Measurements from ENCODE around the gene DCHS1.
A peak's percentile ranks its signal among the peaks of the same experiment; 100 is the strongest.

Gene DCHS1

DNA sequence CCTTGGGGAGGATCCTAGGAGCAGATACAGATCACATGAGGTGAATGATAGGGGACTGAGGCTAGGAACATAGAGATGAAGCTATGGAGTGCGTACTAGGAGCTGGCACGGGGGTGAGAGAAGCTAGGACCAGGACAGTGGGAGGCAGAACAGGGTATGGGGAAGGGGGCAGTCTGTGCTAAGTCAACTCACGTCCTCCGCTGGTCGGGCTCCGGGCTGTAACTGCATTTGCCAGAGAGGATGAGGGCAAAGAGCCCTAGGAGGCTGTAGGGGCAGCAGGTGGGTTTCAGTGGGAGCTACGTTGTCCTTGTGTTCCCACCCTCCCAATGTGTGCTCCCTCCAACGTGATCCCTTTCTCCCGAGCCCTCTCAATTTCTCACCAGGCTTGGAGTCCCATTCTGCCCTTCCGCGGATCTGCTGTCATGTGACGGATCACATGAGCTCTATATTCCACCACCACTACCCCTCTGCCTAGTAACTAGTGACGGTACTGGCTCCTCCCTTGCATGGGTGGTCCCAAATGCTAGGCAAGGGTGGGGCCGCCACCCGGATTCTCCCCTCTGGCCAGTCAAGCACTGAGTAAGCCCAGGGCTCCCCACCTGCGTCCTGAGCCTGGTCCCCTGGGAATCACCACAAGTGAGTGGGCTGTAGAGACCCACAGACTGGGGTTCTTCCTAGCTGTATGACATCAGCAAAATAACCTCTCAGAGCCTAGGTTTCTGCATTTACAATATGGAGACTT lies 36.4 kb downstream of the DCHS1 start, which contains the start of gene TPP1:
TSS of gene TPP1 (minus strand) at position 419 of the 742 bp plus-strand sequence. CDS start at position 397, 22 bp downstream.
- H3K9me3 ChIP-seq (ENCODE audit: insufficient read depth, low read depth, low read length), result no peaks in the 10 kb centered on the region

GRCh38 chr11:6618117-6619003 lies 37.2 kb downstream of the DCHS1 start:
- H3K4me3 ChIP-seq (ENCODE audit: low read length, poor library complexity, severe bottlenecking), result peak overlapping the region; percentile 85
- H3F3A ChIP-seq (ENCODE audit: low read depth), result no peaks in the 10 kb centered on the region
- H3K79me2 ChIP-seq (ENCODE audit: insufficient read depth, low read length), result peaks cover 6% of the 10 kb centered on the region; the same call in 1 of the 2 replicates
- H3K4me1 ChIP-seq (ENCODE audit: insufficient read depth, low read length, poor library complexity, severe bottlenecking), result peaks cover 21% of the 10 kb centered on the region
- no peaks in the 10 kb centered on the region for H3K9me3 ChIP-seq (ENCODE audit: insufficient read depth, low read depth, low read length)
- peak overlapping the region; percentile 63 for H3K9ac ChIP-seq (ENCODE audit: low read depth, low read length, poor library complexity, severe bottlenecking)
- no peaks in the 10 kb centered on the region for H3K36me3 ChIP-seq (ENCODE audit: insufficient read depth, low read length)
- H3K27me3 ChIP-seq (ENCODE audit: insufficient read depth, low read length, poor library complexity, severe bottlenecking), result no peaks in the 10 kb centered on the region
- peak overlapping the region; percentile 92 for H3K4me2 ChIP-seq (ENCODE audit: low read depth, low read length, poor library complexity, severe bottlenecking)
- no peaks in the 10 kb centered on the region for H4K20me1 ChIP-seq (ENCODE audit: insufficient read depth, low read length, poor library complexity, severe bottlenecking)
- no peak overlapping the region for H2AFZ ChIP-seq (ENCODE audit: low read length)
- H3K9me2 ChIP-seq (replicated peaks; ENCODE audit: low read depth, low read length), result no peaks in the 10 kb centered on the region
- TF ChIP-seq, protein P1, sequence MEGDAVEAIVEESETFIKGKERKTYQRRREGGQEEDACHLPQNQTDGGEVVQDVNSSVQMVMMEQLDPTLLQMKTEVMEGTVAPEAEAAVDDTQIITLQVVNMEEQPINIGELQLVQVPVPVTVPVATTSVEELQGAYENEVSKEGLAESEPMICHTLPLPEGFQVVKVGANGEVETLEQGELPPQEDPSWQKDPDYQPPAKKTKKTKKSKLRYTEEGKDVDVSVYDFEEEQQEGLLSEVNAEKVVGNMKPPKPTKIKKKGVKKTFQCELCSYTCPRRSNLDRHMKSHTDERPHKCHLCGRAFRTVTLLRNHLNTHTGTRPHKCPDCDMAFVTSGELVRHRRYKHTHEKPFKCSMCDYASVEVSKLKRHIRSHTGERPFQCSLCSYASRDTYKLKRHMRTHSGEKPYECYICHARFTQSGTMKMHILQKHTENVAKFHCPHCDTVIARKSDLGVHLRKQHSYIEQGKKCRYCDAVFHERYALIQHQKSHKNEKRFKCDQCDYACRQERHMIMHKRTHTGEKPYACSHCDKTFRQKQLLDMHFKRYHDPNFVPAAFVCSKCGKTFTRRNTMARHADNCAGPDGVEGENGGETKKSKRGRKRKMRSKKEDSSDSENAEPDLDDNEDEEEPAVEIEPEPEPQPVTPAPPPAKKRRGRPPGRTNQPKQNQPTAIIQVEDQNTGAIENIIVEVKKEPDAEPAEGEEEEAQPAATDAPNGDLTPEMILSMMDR (conservative IDR thresholded peaks at IDR 0.05; ENCODE audit: low read length), result no peak
- TF ChIP-seq EZH2phosphoT487 (IDR thresholded peaks at IDR 0.05; ENCODE audit: borderline replicate concordance), result no peak

More for the DNA sequence above, 36.4 kb downstream of the DCHS1 start, which contains the start of gene TPP1:
- H3K9me2 ChIP-seq (replicated peaks; ENCODE audit: low read depth, low read length), result no peaks in the 10 kb centered on the region
- H3K9ac ChIP-seq (ENCODE audit: low read depth, low read length, poor library complexity, severe bottlenecking), result peak within 1 kb of the TSS; percentile 63
- TF ChIP-seq EZH2phosphoT487 (IDR thresholded peaks at IDR 0.05; ENCODE audit: borderline replicate concordance), result no peak
- TF ChIP-seq, protein P1 (conservative IDR thresholded peaks at IDR 0.05; ENCODE audit: low read length), result no peak
- H2AFZ ChIP-seq (ENCODE audit: low read length), result peak within 1 kb of the TSS; percentile 68
- no peaks in the 10 kb centered on the region for H3K27me3 ChIP-seq (ENCODE audit: insufficient read depth, low read length, poor library complexity, severe bottlenecking)
- no peaks in the 10 kb centered on the region for H3K36me3 ChIP-seq (ENCODE audit: insufficient read depth, low read length)
- H3K4me2 ChIP-seq (ENCODE audit: low read depth, low read length, poor library complexity, severe bottlenecking), result peak within 1 kb of the TSS; percentile 92
- peaks cover 6% of the 10 kb centered on the region; the same call in 1 of the 2 replicates for H3K79me2 ChIP-seq (ENCODE audit: insufficient read depth, low read length)
- H3K4me1 ChIP-seq (ENCODE audit: insufficient read depth, low read length, poor library complexity, severe bottlenecking), result peaks cover 18% of the 10 kb centered on the region
- no peaks in the 10 kb centered on the region for H4K20me1 ChIP-seq (ENCODE audit: insufficient read depth, low read length, poor library complexity, severe bottlenecking)
- peak within 1 kb of the TSS; percentile 85 for H3K4me3 ChIP-seq (ENCODE audit: low read length, poor library complexity, severe bottlenecking)
- no peaks in the 10 kb centered on the region for H3F3A ChIP-seq (ENCODE audit: low read depth)

- no peak overlapping the region for H3K4me2 ChIP-seq (ENCODE audit: low read depth, low read length, poor library complexity, severe bottlenecking)
- no peaks in the 10 kb centered on the region for H3K27me3 ChIP-seq (ENCODE audit: insufficient read depth, low read length, poor library complexity, severe bottlenecking)
- H3K4me3 ChIP-seq (ENCODE audit: low read length, poor library complexity, severe bottlenecking), result no peak overlapping the region
- peaks cover under 1% of the 10 kb centered on the region; the same call in 1 of the 2 replicates for H3F3A ChIP-seq (ENCODE audit: low read depth)
- no peak for TF ChIP-seq EZH2phosphoT487 (IDR thresholded peaks at IDR 0.05; ENCODE audit: borderline replicate concordance)
- TF ChIP-seq, protein P1 (conservative IDR thresholded peaks at IDR 0.05; ENCODE audit: low read length), result no peak
- H2AFZ ChIP-seq (ENCODE audit: low read length), result no peak overlapping the region
- no peaks in the 10 kb centered on the region for H3K36me3 ChIP-seq (ENCODE audit: insufficient read depth, low read length)
- no peaks in the 10 kb centered on the region for H3K9me2 ChIP-seq (replicated peaks; ENCODE audit: low read depth, low read length)
- peaks cover 6% of the 10 kb centered on the region; the same call in 1 of the 2 replicates for H3K79me2 ChIP-seq (ENCODE audit: insufficient read depth, low read length)
- H3K9me3 ChIP-seq (ENCODE audit: insufficient read depth, low read depth, low read length), result no peaks in the 10 kb centered on the region
- H4K20me1 ChIP-seq (ENCODE audit: insufficient read depth, low read length, poor library complexity, severe bottlenecking), result no peaks in the 10 kb centered on the region
- H3K9ac ChIP-seq (ENCODE audit: low read depth, low read length, poor library complexity, severe bottlenecking), result no peak overlapping the region
- H3K4me1 ChIP-seq (ENCODE audit: insufficient read depth, low read length, poor library complexity, severe bottlenecking), result peaks cover 30% of the 10 kb centered on the region
These were observed 38.3 kb downstream of the DCHS1 start for GRCh38 chr11:6617315-6617781.
